Forelimb muscle (tissue), 1 donor: ENCODE data around the gene SIX3. TPM values are rescaled to one million over a fixed set of nuclear protein-coding genes. Genes with fewer than 3 reads are reported as not detected.

Experiments
- DNase-seq: peaks from one replicate; pipeline ENCODE4 v3.0.0-alpha.2; 2013; ENCODE audit warnings: low read depth
- polyA plus RNA-seq: library from polyadenylated mRNA; unstranded; fragments of 120-200 nt; gene quantifications from one replicate; pipeline ENCODE4 v1.2.1, GENCODE V29; 2013; ENCODE audit not compliant: insufficient read length

SIX3 gene
- polyA plus RNA-seq: not detected

GRCh38 chr2:44941551-44942234 lies at the start of gene SIX3:
Gene SIX3 (plus strand): TSS chr2:44941702. CDS start chr2:44942105, 403 bp downstream.
- DNase-seq: no peak

- no peak for DNase-seq
Measured at GRCh38 chr2:44894058-44894457, 47.4 kb upstream of the SIX3 start.

- DNase-seq: no peak
Measured at GRCh38 chr2:44895061-44895460, 46.4 kb upstream of the SIX3 start.

GRCh38 chr2:44897406-44897805 lies 44.1 kb upstream of the SIX3 start:
- no peak for DNase-seq

GRCh38 chr2:44902217-44903137 lies 39.0 kb upstream of the SIX3 start:
- no peak for DNase-seq

GRCh38 chr2:44904578-44904977 lies 36.9 kb upstream of the SIX3 start:
- DNase-seq: no peak

GRCh38 chr2:44906972-44907371 lies 34.5 kb upstream of the SIX3 start:
- no peak for DNase-seq

- DNase-seq: no peak
Measured at GRCh38 chr2:44909831-44910230, 31.7 kb upstream of the SIX3 start.

- no peak for DNase-seq
Measured at GRCh38 chr2:44912660-44913059, 28.8 kb upstream of the SIX3 start.

- DNase-seq: no peak
Measured at GRCh38 chr2:44916291-44916690, 25.2 kb upstream of the SIX3 start.

- DNase-seq: no peak
Measured at GRCh38 chr2:44918095-44918775, 23.3 kb upstream of the SIX3 start.

- DNase-seq: no peak
Measured at GRCh38 chr2:44920751-44921150, 20.8 kb upstream of the SIX3 start.

GRCh38 chr2:44922776-44923175 lies 18.7 kb upstream of the SIX3 start:
- no peak for DNase-seq

GRCh38 chr2:44925561-44926136 lies 15.9 kb upstream of the SIX3 start:
- no peak for DNase-seq

- DNase-seq: no peak
Measured at GRCh38 chr2:44926957-44927356, 14.5 kb upstream of the SIX3 start.

GRCh38 chr2:44927985-44928482 lies 13.5 kb upstream of the SIX3 start:
- DNase-seq: no peak

- no peak for DNase-seq
Measured at GRCh38 chr2:44928483-44929158, 12.9 kb upstream of the SIX3 start.

- DNase-seq: no peak
Measured at GRCh38 chr2:44929159-44929734, 12.3 kb upstream of the SIX3 start.

- no peak for DNase-seq
Measured at GRCh38 chr2:44929735-44930273, 11.7 kb upstream of the SIX3 start.
